Measurements from ENCODE around the gene BRME1. TPM values are rescaled to one million over a fixed set of nuclear protein-coding genes. Genes with fewer than 3 reads are reported as not detected.
A peak's percentile ranks its signal among the peaks of the same experiment; 100 is the strongest.

BRME1 gene
- total RNA-seq, 6 experiments from 2014 or later: 0.34 to 3.7 (median 1.2) TPM

DNA sequence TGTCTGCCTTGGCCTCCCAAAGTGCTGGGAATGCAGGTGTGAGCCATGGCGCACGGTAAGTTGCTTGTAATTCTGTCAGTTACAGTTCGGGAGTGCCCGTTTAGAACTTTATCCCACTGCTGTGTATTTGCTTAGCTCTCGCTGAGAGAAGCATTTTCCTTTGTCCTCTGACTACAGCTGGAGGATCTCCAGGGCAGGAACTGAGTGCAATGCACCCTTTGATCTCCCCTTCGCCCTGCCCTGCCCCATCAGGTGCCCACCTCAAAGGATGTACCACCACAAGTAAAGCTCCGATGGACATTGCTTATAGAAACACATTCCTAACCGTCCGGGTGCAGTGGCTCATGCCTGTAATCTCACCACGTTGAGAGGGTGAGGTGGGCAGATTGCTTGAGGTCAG is 6.5 kb downstream of the BRME1 start:
- no peaks in the 10 kb centered on the region for H3K9me3 ChIP-seq
- H3K27me3 ChIP-seq: no peaks in the 10 kb centered on the region
- no peak for DNase-seq
- WGBS (ENCODE audit: insufficient coverage, low coverage, low lambda C conversion rate, missing lambda C conversion rate): 54% methylated on average over 3 of the region's 10 CpGs
- ATAC-seq: peak; percentile 36 to 84 (median 68)
- peaks cover 0 to 13% (median 0%) of the 10 kb centered on the region in 4 donors for H3K4me1 ChIP-seq
- no peak for TF ChIP-seq POLR2A (IDR thresholded peaks at IDR 0.05)
- TF ChIP-seq, protein P1, sequence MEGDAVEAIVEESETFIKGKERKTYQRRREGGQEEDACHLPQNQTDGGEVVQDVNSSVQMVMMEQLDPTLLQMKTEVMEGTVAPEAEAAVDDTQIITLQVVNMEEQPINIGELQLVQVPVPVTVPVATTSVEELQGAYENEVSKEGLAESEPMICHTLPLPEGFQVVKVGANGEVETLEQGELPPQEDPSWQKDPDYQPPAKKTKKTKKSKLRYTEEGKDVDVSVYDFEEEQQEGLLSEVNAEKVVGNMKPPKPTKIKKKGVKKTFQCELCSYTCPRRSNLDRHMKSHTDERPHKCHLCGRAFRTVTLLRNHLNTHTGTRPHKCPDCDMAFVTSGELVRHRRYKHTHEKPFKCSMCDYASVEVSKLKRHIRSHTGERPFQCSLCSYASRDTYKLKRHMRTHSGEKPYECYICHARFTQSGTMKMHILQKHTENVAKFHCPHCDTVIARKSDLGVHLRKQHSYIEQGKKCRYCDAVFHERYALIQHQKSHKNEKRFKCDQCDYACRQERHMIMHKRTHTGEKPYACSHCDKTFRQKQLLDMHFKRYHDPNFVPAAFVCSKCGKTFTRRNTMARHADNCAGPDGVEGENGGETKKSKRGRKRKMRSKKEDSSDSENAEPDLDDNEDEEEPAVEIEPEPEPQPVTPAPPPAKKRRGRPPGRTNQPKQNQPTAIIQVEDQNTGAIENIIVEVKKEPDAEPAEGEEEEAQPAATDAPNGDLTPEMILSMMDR (IDR thresholded peaks at IDR 0.05): no peak
- no peaks in the 10 kb centered on the region for H3K36me3 ChIP-seq
- no peak overlapping the region for H3K4me3 ChIP-seq
- no peak overlapping the region for H3K27ac ChIP-seq
- intact Hi-C loops (cut with DNase I): no loop called here

DNA sequence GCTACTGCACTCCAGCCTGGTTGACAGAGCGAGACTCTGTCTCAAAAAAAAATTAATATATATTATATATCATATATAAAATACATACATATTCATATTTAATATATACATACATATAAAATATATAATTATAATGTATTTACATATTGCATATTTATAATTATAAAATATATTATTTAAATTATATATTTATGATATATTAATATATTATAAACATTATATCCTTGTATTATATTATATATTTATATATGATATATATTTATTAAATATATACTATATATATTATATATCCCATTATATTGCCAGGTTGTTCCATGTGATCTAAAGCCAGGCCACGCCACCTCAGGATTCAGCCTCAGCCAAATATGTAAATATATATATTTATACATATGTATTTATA is 9.7 kb downstream of the BRME1 start:
- H3K4me3 ChIP-seq: no peak overlapping the region
- TF ChIP-seq POLR2A (IDR thresholded peaks at IDR 0.05): no peak
- TF ChIP-seq, protein P1 (IDR thresholded peaks at IDR 0.05): no peak
- peaks cover 0 to 13% (median 0%) of the 10 kb centered on the region in 4 donors for H3K4me1 ChIP-seq
- H3K27ac ChIP-seq: no peak overlapping the region
- DNase-seq (no peak), ATAC-seq (no peak)
- intact Hi-C loops (cut with DNase I): no loop called here
- H3K36me3 ChIP-seq: no peaks in the 10 kb centered on the region
- WGBS (ENCODE audit: insufficient coverage, low coverage, low lambda C conversion rate, missing lambda C conversion rate): 95% methylated on average over 2 of the region's 2 CpGs
- no peaks in the 10 kb centered on the region for H3K9me3 ChIP-seq
- H3K27me3 ChIP-seq: no peaks in the 10 kb centered on the region

DNA sequence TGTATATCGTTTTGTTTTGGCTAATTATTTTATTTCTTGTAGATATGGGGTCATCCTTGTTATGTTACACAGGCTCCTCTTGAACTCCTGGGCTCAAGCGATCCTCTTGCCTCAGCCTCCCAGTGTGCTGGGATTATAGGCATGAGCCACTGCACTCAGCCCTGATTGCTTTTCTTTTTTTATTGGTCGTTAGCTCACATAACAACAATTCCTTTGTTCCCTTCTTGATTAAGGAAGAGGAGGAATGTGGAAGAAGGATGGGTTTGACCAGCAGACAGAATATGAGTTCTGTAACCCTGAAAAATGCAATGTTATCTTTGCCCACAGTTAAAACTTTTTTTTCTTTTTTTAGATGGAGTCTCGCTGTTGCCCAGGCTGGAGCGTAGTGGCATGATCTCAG is 11.4 kb downstream of the BRME1 start:
- ATAC-seq: no peak
- DNase-seq: no peak
- Histone ChIP-seq H3K27ac (no peak overlapping the region), H3K36me3 (no peaks in the 10 kb centered on the region), H3K27me3 (no peaks in the 10 kb centered on the region), H3K4me1 (peaks cover 0 to 9% (median 0%) of the 10 kb centered on the region in 4 donors), H3K9me3 (no peaks in the 10 kb centered on the region), H3K4me3 (no peak overlapping the region)
- TF ChIP-seq POLR2A (IDR thresholded peaks at IDR 0.05): no peak
- TF ChIP-seq, protein P1 (IDR thresholded peaks at IDR 0.05): no peak
- intact Hi-C loops (cut with DNase I): no loop called here
- WGBS (ENCODE audit: insufficient coverage, low coverage, low lambda C conversion rate, missing lambda C conversion rate): 87% methylated on average over 5 of the region's 5 CpGs

DNA sequence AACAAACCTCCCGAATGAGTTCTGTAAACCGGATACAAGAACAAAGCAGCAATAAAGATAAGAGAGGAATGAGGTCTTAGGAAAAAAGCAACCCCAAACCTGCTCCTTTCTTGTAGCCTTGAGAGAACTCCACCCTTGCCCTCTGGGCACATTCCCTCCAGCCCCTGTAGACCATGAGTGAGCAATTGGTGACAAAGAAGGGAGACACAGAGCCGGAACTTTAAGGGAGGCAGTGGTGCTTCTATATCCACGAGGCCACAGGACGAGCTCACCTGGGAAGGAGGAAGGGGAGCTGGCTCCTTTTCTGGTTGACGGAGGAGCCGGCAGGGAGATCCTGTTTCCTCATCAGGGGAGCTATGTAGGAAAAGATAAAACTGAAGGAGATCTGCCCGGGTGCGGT is 13.0 kb downstream of the BRME1 start:
- Histone ChIP-seq H3K36me3 (no peaks in the 10 kb centered on the region), H3K27me3 (no peaks in the 10 kb centered on the region), H3K4me1 (no peaks in the 10 kb centered on the region), H3K27ac (no peak overlapping the region), H3K9me3 (no peaks in the 10 kb centered on the region), H3K4me3 (no peak overlapping the region)
- intact Hi-C loops (cut with DNase I): no loop called here
- no peak for DNase-seq
- no peak for TF ChIP-seq POLR2A (IDR thresholded peaks at IDR 0.05)
- TF ChIP-seq, protein P1 (IDR thresholded peaks at IDR 0.05): no peak
- 72% methylated on average over 9 of the region's 9 CpGs for WGBS (ENCODE audit: insufficient coverage, low coverage, low lambda C conversion rate, missing lambda C conversion rate)
- no peak for ATAC-seq

DNA sequence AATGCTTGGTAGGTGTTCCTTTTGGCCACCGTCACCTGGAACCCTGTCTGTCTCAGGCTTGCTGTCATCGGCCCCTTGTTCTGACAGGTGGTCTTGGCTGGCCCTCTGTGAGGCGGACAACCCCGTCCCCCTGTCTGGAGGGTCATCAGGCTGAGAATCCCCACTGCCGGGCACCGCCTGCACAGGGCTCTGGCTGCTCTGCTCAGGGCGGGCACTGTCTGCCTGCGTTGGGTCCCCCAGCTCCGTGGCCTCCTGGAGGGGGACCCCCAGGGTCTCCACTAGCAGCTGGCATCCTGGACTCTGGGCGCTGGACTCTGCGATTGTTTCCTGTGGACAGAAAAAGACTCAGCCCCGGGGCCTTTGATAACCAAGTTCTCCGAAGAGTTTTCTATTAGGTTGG is 15.8 kb downstream of the BRME1 start:
- intact Hi-C loops (cut with DNase I): no loop called here
- no peak for TF ChIP-seq POLR2A (IDR thresholded peaks at IDR 0.05)
- TF ChIP-seq, protein P1 (IDR thresholded peaks at IDR 0.05): no peak
- H3K4me3 ChIP-seq: no peak overlapping the region
- H3K36me3 ChIP-seq: no peaks in the 10 kb centered on the region
- H3K9me3 ChIP-seq: no peaks in the 10 kb centered on the region
- no peak overlapping the region for H3K27ac ChIP-seq
- 100% methylated on average over 2 of the region's 13 CpGs for WGBS (ENCODE audit: insufficient coverage, low coverage, low lambda C conversion rate, missing lambda C conversion rate)
- ATAC-seq (peak in 1 of 4 donors; percentile 17), DNase-seq (no peak)
- H3K4me1 ChIP-seq: no peaks in the 10 kb centered on the region
- no peaks in the 10 kb centered on the region for H3K27me3 ChIP-seq
